Heart left ventricle (tissue), 13 donors: ENCODE measurements around the gene INPP4A.

Experiments
- POLR2A ChIP-seq, 2 donors: fragments of 450-650 bp; IDR thresholded peaks; one replicate each; pipeline ENCODE4 v1.6.1; 2017; ENCODE audit warnings: antibody characterized with exemption in 2 of 2, mild to moderate bottlenecking in 2 of 2, moderate library complexity in 2 of 2
- TF ChIP-seq, protein P1 (sequence below), 12 donors: fragments of 200-600 bp; sonication (generic) in 4 of 12; IDR thresholded peaks; one replicate each; pipeline versions ENCODE4 v1.5.0 to v1.8.0; 2018 to 2022; ENCODE audit warnings: antibody characterized with exemption in 12 of 12, mild to moderate bottlenecking in 5 of 12
- donor health status: ischemic (EF 13 %, LVEDD 7.1; RV severe dilation, severe dysfunction).
- donor health status: DM: no; HTN: yes; CAD: no.
- donor health status: DM: no; HTN: no; CAD: no.
- donor health status: ischemic (EF 25% LVEDD 6.9; RV normal size, moderate dysfunction).
- donor health status: ischemic (EF 25% LVEDD 5.7; RV mildly dilated, moderate dysfunction).
- donor health status: ischemic (EF 35%, LVEDD 5.7; RV mildly dilated, moderate dysfunction).
- donor health status: nonischemic (EF 11% LVEDD 7.7; RV severe dilation, severe dysfunction).
- donor health status: DM: yes; HTN: yes; CAD: no.
- donor health status: PGD.
- donor health status: ischemic (EF 29% LVEDD 5.4; RV normal size, mild dysfunction).
- donor health status: nonischemic (EF 23%, LVEDD 6.1; RV moderate dilation, normal function).

- TF ChIP-seq, protein P1, sequence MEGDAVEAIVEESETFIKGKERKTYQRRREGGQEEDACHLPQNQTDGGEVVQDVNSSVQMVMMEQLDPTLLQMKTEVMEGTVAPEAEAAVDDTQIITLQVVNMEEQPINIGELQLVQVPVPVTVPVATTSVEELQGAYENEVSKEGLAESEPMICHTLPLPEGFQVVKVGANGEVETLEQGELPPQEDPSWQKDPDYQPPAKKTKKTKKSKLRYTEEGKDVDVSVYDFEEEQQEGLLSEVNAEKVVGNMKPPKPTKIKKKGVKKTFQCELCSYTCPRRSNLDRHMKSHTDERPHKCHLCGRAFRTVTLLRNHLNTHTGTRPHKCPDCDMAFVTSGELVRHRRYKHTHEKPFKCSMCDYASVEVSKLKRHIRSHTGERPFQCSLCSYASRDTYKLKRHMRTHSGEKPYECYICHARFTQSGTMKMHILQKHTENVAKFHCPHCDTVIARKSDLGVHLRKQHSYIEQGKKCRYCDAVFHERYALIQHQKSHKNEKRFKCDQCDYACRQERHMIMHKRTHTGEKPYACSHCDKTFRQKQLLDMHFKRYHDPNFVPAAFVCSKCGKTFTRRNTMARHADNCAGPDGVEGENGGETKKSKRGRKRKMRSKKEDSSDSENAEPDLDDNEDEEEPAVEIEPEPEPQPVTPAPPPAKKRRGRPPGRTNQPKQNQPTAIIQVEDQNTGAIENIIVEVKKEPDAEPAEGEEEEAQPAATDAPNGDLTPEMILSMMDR (IDR thresholded peaks at IDR 0.05): no peak
- no peak for TF ChIP-seq POLR2A (IDR thresholded peaks at IDR 0.05)
Observed at GRCh38 chr2:98582523-98582922, 137.9 kb downstream of the INPP4A start.
